DND-41 (cell line): ENCODE measurements around the gene GUF1.
"Not testable (repeated sequence)": the region's sequence is repeated elsewhere in the genome, so short reads cannot be mapped to it uniquely, and the experiment has no call there.

ENCODE experiments used
- ATAC-seq: fragments of 200-7000 bp; cut with Tn5 transposase; 3 replicates; pipeline ENCODE4 v1.9.1; 2021; ENCODE audit warnings: low read depth; ENCODE audit not compliant: insufficient read depth
- DNase-seq: peaks from one replicate; pipeline ENCODE4 v3.0.0-alpha.2; 2020
- H2AFZ ChIP-seq: 2 replicates; pipeline ENCODE4 v1.6.0; 2012; ENCODE audit warnings: low read depth, low read length
- H3K27ac ChIP-seq: 2 replicates; pipeline ENCODE4 v1.5.1; 2012; ENCODE audit warnings: low read length, inconsistent platforms
- H3K27me3 ChIP-seq: fragments of 200-600 bp; sonication (generic); 2 replicates; pipeline ENCODE4 v1.6.0; 2012; ENCODE audit warnings: low read length, mild to moderate bottlenecking, inconsistent platforms; ENCODE audit not compliant: insufficient read depth, poor library complexity
- H3K36me3 ChIP-seq: 2 replicates; pipeline ENCODE4 v1.5.1; 2012; ENCODE audit warnings: low read length, inconsistent platforms; ENCODE audit not compliant: insufficient read depth
- H3K4me1 ChIP-seq: 2 replicates; pipeline ENCODE4 v1.5.1; 2012; ENCODE audit warnings: mild to moderate bottlenecking, low read length; ENCODE audit not compliant: insufficient read depth
- H3K4me2 ChIP-seq: 2 replicates; pipeline ENCODE4 v1.6.0; 2012; ENCODE audit warnings: mild to moderate bottlenecking, moderate library complexity, low read length, inconsistent platforms; ENCODE audit not compliant: insufficient read depth
- H3K4me3 ChIP-seq, 2 experiments: fragments of 200-600 bp in 1 of 2; shearing (Covaris generic) in 1 of 2; 2 replicates each; pipeline ENCODE4 v1.5.1; 2012 to 2016; ENCODE audit warnings: inconsistent platforms in 2 of 2, low read length in 2 of 2, mild to moderate bottlenecking in 2 of 2, low read depth in 1 of 2, moderate library complexity in 1 of 2
- H3K79me2 ChIP-seq: 2 replicates; pipeline ENCODE4 v1.6.0; 2012; ENCODE audit warnings: low read length, inconsistent platforms; ENCODE audit not compliant: insufficient read depth
- H3K9ac ChIP-seq: 2 replicates; pipeline ENCODE4 v1.6.0; 2012; ENCODE audit warnings: low read depth, mild to moderate bottlenecking, inconsistent platforms, low read length, moderate library complexity
- H3K9me3 ChIP-seq: 2 replicates; pipeline ENCODE4 v1.5.1; 2012; ENCODE audit warnings: low read length, moderate library complexity, mild to moderate bottlenecking, inconsistent platforms; ENCODE audit not compliant: insufficient read depth, severe bottlenecking
- H4K20me1 ChIP-seq: 2 replicates; pipeline ENCODE4 v1.6.0; 2012; ENCODE audit warnings: low read length; ENCODE audit not compliant: insufficient read depth
- CTCF ChIP-seq: IDR thresholded peaks from 2 replicates; pipeline ENCODE4 v1.5.1; 2012; ENCODE audit warnings: borderline replicate concordance, low read length, moderate library complexity, mild to moderate bottlenecking; ENCODE audit not compliant: poor library complexity, severe bottlenecking; ENCODE audit errors: extremely low read depth
- EZH2 ChIP-seq: IDR thresholded peaks from 3 replicates; pipeline ENCODE4 v1.6.1; 2012; ENCODE audit warnings: borderline replicate concordance, low read depth, mild to moderate bottlenecking, moderate library complexity, low read length, inconsistent platforms; ENCODE audit not compliant: severe bottlenecking

The GUF1 gene

GRCh38 chr4:44726038-44726871 is 48.0 kb downstream of the GUF1 start, which contains the start of gene GNPDA2:
Gene GNPDA2, minus strand, starts transcription at chr4:44726556. Its CDS starts 4,349 bp downstream, at chr4:44722207.
- Histone ChIP-seq H3K9ac (peak within 1 kb of the TSS; percentile 69), H3K4me1 (peaks cover 33% of the 10 kb centered on the region), H3K79me2 (peaks cover 51% of the 10 kb centered on the region), H3K27me3 (no peaks in the 10 kb centered on the region), H3K36me3 (no peaks in the 10 kb centered on the region; the same call in 1 of the 2 replicates), H4K20me1 (peaks cover 8% of the 10 kb centered on the region; the same call in 1 of the 2 replicates), H3K4me3 (peak within 1 kb of the TSS; percentile 56 to 76; a peak in 3 of 4 replicates), H3K27ac (peak within 1 kb of the TSS; percentile 59), H3K4me2 (peak within 1 kb of the TSS; percentile 77), H2AFZ (peak within 1 kb of the TSS; percentile 89), H3K9me3 (no peaks in the 10 kb centered on the region)
- DNase-seq (peak; percentile 84), ATAC-seq (peak; percentile 90)
- TF ChIP-seq CTCF (peak; percentile 39), EZH2 (peak; percentile 51)

- Histone ChIP-seq H3K79me2 (peaks cover 40% of the 10 kb centered on the region), H3K9me3 (no peaks in the 10 kb centered on the region), H3K27ac (no peak overlapping the region), H3K36me3 (no peaks in the 10 kb centered on the region; the same call in 1 of the 2 replicates), H3K9ac (no peak overlapping the region), H3K4me3 (peak overlapping the region in 1 of 2 experiments; percentile 76; a peak in 1 of 4 replicates), H4K20me1 (peaks cover 5% of the 10 kb centered on the region; the same call in 1 of the 2 replicates), H3K4me2 (peak overlapping the region; percentile 77; the same call in 1 of the 2 replicates), H3K4me1 (peaks cover 33% of the 10 kb centered on the region), H2AFZ (peak overlapping the region; percentile 89), H3K27me3 (no peaks in the 10 kb centered on the region)
- no peak for DNase-seq
- no peak for ATAC-seq
- TF ChIP-seq EZH2 (no peak), CTCF (no peak)
These were observed 49.3 kb downstream of the GUF1 start for GRCh38 chr4:44727471-44727870.

- ATAC-seq, H2AFZ ChIP-seq, H3K36me3 ChIP-seq, H3K4me2 ChIP-seq, H3K9me3 ChIP-seq, DNase-seq, H3K27ac ChIP-seq, H3K4me3 ChIP-seq, H4K20me1 ChIP-seq, H3K27me3 ChIP-seq, H3K9ac ChIP-seq: not testable (repeated sequence)
- Histone ChIP-seq H3K79me2 (peaks cover 28% of the 10 kb centered on the region), H3K4me1 (peaks cover 29% of the 10 kb centered on the region)
These were observed 50.5 kb downstream of the GUF1 start for GRCh38 chr4:44728694-44729093.

GRCh38 chr4:44736900-44737299 is 58.7 kb downstream of the GUF1 start:
- no peaks in the 10 kb centered on the region for H3K79me2 ChIP-seq
- ATAC-seq (no peak), DNase-seq (no peak)
- H3K9ac ChIP-seq: no peak overlapping the region
- H3K4me1 ChIP-seq: no peaks in the 10 kb centered on the region
- H3K36me3 ChIP-seq: no peaks in the 10 kb centered on the region
- H4K20me1 ChIP-seq: no peaks in the 10 kb centered on the region
- TF ChIP-seq EZH2 (no peak), CTCF (no peak)
- H3K27ac ChIP-seq: no peak overlapping the region
- H3K9me3 ChIP-seq: no peaks in the 10 kb centered on the region
- no peak overlapping the region for H2AFZ ChIP-seq
- H3K4me3 ChIP-seq: no peak overlapping the region
- H3K27me3 ChIP-seq: no peaks in the 10 kb centered on the region
- no peak overlapping the region for H3K4me2 ChIP-seq
